NB4 (cell line): ENCODE data around the gene KRT14.

ENCODE experiments used
- CTCF ChIP-seq: IDR thresholded peaks from one replicate; pipeline ENCODE4 v1.5.1; 2012; ENCODE audit warnings: low read depth, low read length
- POLR2A ChIP-seq: IDR thresholded peaks from 2 replicates; pipeline ENCODE4 v1.6.1; 2011; ENCODE audit warnings: mild to moderate bottlenecking; ENCODE audit not compliant: insufficient read length; ENCODE audit errors: extremely low read depth

- TF ChIP-seq CTCF (no peak), POLR2A (no peak)
Measured at GRCh38 chr17:41580244-41580575, 6.5 kb downstream of the KRT14 start.
